GM18526 (cell line): ENCODE measurements around the gene ALDH1A1.

Experiments
- POLR2A ChIP-seq: IDR thresholded peaks from 3 replicates; pipeline ENCODE4 v1.6.1; 2011; ENCODE audit not compliant: insufficient read length; ENCODE audit errors: extremely low read depth

Gene ALDH1A1

GRCh38 chr9:72936266-72936665 is 16.6 kb downstream of the ALDH1A1 start:
- TF ChIP-seq POLR2A = no peak

DNA sequence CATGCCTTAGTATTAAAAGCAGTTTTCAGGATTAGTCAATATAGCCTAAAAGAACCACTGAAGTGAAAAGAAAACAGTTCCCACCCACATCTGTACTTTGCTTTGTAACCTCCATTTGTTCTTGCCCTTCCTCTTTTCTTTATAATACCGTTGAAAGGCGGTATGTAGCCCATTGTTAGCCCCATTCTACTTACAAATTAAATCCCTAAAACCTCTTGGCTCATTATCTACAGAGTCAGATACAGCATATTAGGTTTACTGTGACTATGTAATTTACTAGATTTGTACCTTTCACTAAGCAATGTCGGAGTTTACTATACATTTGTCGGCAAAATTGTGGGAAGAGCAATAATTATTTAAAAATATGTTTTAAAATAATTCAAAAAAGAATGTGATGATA is 17.3 kb downstream of the ALDH1A1 start:
- TF ChIP-seq POLR2A = no peak

DNA sequence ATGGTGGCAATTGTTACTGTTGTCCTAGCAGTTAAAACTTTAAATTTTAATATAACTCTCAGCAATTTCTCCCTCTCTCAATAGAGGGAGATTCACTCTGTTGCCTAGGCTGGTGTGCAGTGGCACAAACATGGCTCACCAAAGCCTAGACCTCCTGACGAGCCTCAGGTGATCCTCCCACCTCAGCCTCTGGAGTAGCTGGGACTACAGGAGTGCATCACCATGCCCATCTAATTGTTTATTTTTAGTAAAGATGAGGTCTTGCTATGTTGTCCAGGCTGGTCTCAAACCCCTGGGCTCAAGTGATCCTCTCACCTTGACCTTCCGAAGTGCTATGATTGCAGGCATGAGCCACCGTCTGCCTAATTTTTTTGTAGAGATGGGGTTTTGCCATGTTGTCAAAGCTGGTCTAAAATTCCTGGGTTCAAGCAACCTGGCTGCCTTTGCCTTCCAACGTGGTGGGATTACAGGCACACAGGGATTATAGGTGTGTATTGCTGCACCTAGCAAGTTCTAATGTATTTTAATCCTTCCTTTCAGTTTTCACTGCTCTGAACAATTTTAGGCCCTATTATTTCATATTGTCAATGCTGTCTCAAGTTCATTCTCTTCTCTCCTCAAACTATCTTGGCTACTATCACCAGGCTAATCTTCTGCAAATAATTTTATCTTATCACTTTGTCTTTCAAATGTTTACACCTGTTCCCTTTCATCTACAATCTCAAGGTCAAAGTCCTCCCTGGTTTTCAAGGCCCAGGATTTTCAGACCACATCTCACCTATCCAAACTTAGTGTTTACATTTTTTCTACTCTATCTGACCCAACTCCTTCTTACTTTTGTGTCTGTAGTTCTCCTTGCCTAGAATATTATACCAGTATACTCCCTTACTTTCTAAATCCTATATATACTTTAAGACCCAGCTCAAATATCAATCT is 18.9 kb downstream of the ALDH1A1 start:
- TF ChIP-seq POLR2A = no peak

DNA sequence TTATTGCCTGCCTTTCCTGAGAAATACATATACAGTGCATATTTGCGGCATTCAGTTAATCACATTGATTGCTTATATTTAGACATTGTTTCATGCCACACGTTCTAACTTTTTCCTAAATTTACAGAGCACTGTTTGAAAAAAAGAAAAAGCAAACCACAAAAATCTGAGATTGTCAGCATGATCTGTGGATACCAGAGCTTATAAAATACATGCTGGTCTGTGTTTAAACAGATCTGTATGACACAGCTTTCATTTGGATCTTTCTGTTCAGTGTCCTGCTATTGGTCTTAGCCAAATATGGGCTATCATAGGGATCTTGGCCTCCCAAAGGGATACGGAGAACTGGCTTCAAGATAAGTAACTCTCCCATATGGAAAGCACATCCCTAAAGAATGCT is 20.2 kb downstream of the ALDH1A1 start:
- no peak for TF ChIP-seq POLR2A

- TF ChIP-seq POLR2A = no peak
These were observed 21.0 kb downstream of the ALDH1A1 start for GRCh38 chr9:72931897-72932296.

GRCh38 chr9:72931437-72931836 is 21.4 kb downstream of the ALDH1A1 start:
- no peak for TF ChIP-seq POLR2A

- TF ChIP-seq POLR2A = no peak
These were observed 22.0 kb downstream of the ALDH1A1 start for GRCh38 chr9:72930828-72931227.

DNA sequence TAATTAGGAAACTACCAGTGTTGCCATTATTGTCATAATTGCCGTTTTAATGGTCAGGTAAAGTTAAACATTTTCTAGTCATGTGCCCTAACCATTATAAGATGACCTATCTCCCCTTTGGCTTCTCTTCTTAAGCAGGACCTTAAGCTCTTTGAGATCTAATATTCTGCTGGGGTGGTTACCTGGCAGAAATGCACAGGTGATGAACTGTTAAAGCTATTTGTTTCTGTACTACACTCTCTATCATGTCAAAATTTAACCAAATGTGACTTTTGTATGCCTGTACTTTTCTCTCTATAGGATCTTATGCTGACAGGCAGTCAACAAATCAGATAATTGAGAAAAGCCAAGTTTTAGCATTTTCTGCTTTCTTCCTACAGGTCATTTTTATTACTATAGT is 23.3 kb downstream of the ALDH1A1 start:
- TF ChIP-seq POLR2A = no peak

DNA sequence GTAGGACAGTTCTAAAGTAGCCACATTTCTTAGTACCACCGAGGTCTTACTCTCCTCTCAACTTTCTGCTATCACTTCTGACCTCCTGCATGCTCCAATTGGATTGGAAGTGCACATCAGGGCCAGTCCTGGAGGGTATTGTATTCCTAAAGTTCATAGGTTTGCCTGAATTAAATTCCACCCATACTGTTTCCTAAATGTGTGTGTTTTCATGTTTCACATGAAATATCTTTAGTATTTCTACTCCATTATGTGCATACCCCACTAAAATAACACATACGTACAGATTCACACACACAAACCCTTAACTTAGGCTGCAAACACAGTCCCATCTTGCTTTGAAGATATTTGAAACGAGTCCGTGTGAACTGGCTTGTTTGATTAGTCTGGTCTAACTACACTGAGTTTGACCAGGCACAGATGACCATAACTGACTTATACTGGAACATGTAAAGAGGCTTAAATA is 24.8 kb downstream of the ALDH1A1 start:
- TF ChIP-seq POLR2A = no peak

- TF ChIP-seq POLR2A = no peak
These were observed 26.3 kb downstream of the ALDH1A1 start for GRCh38 chr9:72926506-72926905.

DNA sequence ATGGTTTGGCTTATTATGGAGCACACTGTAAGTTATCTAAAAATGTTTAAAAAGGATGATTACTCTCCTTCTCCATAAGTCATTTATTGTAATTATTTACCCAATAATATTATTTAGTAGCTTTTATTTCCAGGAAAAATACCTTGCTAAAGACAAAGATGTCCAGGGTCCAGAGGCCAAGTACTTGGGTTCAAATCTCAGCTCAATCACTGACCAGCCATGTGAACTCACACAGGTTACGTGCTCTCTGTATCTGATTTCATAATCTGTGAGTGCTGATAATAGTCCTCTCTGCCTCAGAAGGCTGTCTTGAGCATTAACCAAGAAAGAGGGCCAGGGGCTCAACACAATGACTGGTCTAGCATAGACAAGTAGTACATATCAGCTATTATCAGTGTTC is 27.0 kb downstream of the ALDH1A1 start:
- no peak for TF ChIP-seq POLR2A

DNA sequence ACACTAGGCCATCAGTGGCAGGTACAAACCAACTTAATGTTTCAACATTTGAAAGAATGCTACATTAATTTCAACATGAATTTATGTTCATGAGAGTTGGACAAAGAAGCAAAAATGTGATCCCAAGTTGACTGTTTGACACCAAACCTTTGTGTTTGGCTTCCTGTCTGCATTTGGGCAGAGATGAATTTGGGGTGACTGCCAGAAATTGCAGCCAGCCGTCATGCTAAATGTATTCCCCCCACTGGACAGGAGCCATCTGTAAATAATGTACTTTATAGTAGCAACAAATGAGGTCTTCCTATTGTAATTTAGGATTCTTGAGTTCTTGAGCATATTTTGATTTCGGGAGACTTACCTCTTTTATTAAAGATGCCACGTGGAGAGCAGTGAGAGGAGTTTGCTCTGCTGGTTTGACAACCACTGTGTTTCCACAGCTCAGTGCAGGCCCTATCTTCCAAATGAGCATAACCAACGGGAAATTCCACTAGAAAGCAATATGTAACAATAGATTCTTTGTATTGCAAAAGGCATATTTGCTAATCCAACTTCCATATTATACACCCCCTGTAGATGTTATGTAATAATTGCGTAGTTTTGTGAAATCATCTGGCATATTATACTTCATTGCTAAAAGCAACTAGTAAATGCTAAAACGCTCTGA is 27.6 kb downstream of the ALDH1A1 start:
- no peak for TF ChIP-seq POLR2A

DNA sequence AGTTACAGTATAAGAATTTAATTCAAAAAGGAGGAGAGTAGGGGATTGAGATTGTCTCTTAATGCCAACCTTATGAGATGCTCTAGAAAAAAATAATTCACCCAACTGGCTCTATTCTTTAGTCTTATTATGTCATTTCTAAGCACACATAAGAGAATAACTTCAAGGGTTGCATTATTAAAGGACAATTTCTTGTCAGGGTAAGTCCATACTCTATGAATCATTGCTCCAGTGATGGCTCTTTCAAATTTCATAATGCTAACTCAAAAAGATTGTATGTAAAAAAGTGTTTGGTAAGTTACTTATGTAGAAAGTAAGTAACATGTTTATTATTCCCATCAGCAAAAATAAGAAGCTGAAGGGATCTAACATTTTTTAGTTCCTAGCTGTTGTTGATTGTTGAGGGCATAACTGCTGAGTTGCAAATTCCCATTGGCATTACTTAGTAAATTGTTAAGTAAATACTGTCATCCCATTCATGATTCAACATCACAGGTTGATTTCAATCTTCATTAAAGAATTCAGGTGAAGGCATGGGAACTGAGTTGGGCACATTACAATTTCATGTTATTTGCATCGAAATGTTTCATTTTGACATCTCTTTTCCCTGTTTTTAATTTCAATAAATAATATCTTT is 28.6 kb downstream of the ALDH1A1 start:
- no peak for TF ChIP-seq POLR2A

DNA sequence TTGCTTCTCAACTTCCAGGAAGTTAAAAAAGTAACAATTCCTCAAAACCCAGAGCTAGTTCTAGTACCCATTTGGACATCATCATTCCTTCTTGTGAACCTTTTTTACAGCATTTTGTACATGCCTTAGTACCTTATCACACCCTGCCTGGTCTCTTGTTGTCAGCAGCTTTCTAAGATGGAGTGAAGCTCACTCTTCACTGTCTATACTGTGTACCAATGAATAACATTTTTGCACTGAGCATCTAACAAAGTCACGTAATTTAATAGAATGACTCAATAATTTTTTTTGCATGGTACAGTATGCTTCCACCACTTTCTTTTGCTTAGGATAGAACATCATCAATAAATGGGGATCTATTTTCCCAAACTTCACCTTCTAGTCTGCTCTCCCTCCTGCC is 29.8 kb downstream of the ALDH1A1 start:
- TF ChIP-seq POLR2A = no peak

GRCh38 chr9:72921888-72922654 is 30.8 kb downstream of the ALDH1A1 start:
- no peak for TF ChIP-seq POLR2A
